Raji (cell line): ENCODE data around the gene TAPT1.

ENCODE experiments used
- POLR2A ChIP-seq: IDR thresholded peaks from 2 replicates; pipeline ENCODE4 v1.6.1; 2011; ENCODE audit warnings: low read depth, low read length, control low read depth; ENCODE audit not compliant: insufficient read depth

TAPT1 gene

DNA sequence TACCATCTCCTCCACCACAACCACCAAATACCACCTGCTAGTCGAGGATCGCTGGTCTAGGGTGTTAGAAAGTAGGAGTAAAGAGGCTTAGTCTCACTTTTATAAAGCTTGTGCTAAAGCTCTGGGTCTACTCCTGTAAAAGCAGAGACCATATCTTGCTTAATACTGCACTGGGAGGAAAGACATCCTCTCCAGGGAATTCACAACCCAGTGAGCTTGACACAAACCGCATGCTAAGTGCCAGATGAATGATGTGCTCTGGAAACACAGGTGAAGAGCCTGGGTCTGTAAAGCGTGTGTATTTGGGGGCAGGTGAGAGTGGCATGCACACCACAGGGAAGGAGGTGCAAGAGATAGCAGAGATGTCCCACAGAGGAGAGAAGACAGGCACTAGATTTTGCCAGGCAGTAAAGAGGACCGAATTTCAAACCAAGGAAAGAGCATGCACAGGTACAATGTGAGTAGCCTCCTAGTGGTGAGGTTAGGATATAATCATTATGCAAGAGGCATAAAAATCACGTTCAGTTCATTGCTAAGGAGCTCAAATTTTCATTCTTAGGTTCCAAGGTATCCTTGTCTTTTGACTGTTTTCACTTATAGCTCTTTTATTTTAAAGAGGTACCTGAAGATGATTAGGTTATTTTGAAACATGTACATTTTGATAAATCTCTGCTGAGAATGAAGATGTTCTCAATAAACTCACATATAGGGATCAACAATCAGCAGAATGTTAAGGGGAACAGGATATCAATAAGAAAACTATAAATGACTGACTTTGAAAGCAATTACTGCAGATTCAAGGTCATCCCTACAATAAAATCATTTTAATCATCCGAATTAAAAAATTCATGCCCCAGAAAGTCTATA is 20.7 kb downstream of the TAPT1 start:
- no peak for TF ChIP-seq POLR2A

DNA sequence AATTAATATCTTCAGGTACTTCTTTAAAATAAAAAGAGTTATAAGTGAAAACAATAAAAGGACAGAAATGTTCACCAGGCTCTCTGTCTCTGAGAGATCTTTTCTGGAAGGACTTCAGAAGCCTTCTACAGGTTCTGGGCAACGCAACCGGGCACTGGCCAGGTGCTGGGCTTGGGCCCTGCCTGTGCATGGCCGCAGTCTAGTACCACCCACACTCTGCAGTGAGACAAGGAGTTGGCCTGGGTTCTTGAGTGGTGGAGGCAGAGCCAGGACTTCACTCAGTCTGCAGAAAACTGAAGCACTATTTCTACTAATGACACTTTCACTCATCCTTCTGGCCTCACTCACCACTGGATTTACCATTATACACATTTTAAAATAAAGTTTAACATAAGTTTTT is 21.8 kb downstream of the TAPT1 start:
- no peak for TF ChIP-seq POLR2A

DNA sequence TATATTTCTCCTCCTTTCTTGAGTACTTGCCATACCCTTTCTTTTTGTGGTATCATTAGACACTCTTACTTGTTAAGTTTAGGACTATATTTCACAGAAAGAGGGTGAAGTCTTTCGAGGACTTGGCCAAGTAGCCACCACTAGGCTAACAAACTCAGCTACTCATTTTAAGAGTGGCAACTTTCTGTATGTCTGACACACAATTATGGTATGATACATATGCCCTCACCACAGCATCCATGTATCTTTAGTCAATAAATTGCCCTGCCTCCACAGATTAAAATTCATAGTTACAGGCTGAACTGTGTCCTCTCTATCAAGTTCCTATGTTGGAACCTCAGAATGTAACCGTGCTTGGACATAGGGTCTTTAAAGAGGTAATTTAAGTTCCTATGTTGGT is 23.2 kb downstream of the TAPT1 start:
- no peak for TF ChIP-seq POLR2A

DNA sequence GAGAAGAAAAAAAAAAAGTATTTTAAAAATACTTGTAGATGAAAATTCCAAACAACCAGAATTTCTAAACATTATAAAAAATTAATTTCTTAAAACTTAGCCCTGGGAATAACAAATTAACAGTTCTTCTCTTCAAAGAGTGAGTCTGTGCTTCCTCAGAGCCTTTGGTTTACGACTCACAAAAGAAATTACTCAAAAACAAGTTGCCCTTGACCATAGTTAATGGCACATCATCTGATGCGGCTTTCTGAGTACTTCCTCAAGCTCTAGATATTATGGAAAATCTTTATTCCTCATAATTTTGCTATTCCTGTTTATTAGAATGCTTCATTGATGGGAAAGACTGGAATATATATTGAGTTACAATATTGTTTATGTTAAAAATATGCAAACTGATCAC is 23.7 kb downstream of the TAPT1 start:
- TF ChIP-seq POLR2A = no peak

DNA sequence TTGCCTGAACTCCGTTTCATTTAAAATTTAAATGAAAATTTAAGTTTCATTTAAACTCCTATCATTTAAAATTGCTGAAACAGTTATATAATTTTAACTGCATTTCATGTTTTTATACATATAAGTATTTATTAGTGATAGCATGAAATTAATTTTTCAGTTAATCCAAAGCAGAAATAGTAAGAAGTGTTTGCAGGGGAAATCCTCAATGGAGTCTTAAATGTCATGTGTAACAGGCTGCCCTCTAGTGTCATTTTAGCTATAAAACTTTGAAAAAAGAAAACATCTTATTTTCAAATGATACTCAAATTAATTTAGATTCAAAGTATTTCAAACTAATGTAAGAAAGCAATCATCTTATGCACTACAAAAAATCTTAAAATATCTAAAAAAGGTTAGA is 27.2 kb downstream of the TAPT1 start:
- no peak for TF ChIP-seq POLR2A

DNA sequence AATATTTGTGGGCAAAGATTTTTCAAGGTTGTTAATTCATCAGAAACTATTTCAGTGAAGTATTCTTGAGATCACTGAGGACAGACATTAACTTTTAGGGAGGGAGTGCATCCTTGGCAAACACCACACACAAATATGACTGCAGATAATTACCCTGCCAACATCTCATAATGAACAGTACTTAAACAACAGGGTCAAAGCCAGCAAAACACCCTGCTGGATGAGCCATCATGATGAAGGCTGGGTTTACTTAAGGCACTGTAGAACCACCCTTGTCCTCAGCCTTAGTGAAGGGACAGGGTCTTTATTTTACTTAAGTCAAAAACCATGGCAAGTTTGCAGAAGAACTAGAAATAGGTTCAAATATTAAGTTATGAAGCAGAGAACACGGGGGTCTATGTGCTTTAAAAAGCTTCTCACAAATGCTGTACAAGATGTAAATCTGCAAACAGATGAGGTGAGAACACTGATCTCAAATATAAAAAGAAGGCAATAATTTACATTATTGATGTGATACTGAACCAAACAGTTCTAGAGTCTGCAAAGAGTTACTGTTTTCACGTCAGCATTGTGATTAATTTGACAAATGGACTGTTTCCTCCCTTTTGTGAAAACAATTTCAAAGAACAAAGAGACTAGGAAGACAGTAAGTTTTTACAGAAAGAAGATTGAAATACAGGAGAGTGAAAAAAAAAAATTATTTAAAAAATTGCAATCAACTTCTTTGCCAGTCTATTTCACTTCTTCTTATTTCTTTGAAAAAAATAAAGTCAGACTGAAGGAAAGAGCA is 28.2 kb downstream of the TAPT1 start:
- no peak for TF ChIP-seq POLR2A

DNA sequence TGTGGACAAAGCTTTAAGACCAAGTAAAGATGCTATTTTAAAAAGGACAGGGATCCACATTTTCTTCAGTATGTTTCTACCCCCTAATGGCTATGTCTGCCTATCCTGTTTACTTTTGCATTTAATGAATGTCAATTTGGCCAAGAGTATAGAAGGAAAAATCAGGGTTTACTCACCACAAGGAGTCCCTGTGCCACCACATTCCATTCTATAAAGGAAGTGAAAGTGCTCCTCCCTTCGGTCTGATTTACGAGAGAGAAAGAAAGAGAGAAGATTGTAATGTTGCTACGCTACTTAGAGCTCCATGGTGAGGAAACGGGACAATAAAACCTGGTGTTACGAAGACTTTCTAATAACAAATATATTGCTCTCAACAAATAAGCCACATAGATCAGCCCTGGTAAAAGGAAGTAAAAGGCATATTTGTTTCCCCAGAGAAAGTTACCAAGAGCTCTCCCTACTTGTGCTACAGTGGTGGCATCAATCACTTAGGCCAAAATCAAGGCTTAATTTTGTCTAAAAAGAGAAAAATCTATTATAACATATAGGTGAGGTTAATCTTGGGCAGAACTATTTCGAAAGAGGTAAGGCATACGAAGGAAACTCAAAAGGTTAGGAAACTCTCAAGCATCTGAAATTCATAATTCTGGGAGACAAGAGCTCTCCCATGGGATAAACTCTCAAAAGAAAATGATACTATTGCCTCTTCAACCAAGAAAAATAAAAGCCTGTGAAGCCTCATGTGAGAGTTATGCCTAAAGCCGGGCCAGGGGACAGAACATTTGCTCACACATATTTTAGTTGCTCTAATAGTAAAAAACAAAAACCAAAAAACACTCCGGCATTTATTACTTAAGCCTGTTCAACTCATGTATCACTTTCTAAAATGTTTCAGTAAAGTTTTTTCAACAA is 29.5 kb downstream of the TAPT1 start:
- no peak for TF ChIP-seq POLR2A

DNA sequence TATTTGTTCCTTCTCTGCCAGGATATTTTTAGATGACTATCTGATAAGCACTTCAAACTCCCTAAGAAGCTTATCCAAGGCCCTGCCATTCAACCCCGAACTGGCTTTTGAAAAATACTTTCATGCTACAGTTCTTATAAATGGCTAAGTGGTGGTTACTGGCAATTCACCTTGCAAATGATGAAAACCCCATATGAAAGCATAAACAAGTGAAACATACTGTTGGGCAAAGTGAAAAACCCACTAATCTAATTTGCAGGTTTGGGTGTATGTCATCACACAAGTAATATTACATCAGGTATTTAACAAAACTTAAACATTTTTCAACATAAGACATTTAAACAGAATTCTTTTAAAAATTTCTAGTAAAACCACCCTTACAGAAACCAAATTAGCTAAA is 31.1 kb downstream of the TAPT1 start:
- no peak for TF ChIP-seq POLR2A

DNA sequence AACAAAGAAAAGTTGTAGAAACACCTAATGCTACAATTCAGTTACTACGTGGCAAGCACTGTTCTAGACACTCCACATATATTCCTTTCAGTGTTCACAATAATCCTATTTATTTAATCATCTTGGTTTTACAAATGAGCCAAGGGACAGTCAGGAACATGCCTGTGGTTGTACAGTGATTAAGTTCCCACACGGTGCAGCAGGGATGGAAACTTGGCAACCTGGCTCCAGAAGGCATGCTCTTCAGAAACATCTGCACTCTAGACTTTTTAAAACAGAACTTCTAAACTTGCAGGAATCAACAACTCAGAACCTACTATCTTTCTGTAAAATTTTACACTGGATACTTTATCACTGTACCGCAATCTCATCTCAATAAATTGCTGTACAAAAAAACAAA is 32.1 kb downstream of the TAPT1 start:
- no peak for TF ChIP-seq POLR2A

DNA sequence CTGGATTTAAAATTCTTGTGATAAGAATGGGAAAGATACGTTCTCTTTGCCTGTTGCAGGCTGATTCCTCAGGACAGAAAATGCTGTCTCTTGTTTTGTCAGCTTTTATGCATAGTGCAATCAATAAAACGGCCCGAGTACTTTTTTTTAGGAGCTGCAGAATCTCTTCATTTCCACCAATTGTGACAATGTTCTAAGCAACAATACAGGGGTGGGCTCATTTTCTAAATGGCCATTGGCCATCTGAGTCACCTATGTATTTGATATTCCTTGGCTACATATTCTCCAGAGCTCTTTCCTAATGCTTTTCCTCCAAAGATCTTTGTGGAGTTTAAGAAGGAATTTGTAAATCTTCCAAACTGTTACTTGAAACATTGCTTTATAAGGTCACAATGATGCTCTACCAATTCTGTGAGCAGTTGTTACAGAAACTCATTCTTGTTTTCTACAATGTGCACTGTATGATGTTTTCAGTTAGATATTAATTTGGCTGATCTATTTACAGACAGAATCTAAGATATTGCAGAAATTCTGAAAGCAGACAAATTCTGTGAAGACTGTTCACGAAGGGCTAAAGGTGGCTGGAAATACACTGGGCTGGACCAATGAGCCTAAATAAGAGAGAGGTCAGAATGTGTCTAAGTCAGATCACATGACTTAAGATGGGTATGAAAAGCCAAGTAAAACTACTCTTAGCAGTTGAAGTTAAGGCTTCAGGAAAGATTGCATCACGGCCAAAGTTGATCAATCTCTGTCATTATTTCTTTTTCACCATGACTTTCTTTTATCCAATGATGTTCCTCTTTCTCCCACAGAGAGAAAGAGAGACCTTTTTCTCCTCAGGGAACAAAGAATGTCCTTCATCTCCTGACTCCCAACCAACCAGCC is 33.4 kb downstream of the TAPT1 start:
- TF ChIP-seq POLR2A = no peak

DNA sequence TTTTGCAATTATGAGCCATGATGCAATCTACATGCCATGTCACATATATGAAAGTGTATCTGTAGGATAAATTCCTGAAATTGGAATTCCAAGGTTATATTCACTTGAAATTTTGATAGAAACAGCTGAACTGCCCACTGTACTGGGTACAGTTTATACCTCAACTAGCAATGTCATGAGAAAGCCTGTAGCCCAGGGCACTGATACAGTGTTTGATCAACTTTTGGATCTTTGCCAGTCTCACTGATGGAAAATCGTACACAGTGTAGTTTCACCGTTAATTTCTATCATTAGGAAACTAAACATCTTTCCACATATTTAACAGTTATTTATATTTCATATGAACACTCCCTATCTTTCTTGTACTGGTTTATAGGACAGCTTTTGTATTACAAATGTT is 34.2 kb downstream of the TAPT1 start:
- TF ChIP-seq POLR2A = no peak

DNA sequence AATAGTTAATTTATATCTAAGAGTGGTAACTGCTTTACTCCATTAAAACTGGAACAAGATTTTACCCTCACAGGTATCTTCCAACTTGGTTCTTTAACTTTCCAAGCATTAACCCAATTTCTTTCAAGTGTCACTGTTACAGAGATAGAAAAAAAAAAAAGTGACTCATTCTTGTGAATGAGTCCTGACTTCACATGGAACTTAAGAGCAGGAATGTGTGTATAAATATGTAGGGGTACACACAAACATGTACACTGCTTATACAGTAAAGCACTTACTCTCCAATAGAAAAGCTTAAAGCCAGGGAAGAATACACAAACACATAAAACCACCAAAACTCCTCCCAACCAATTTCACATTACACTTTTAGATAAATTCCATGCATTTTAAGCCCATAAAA is 38.8 kb downstream of the TAPT1 start:
- TF ChIP-seq POLR2A = no peak

DNA sequence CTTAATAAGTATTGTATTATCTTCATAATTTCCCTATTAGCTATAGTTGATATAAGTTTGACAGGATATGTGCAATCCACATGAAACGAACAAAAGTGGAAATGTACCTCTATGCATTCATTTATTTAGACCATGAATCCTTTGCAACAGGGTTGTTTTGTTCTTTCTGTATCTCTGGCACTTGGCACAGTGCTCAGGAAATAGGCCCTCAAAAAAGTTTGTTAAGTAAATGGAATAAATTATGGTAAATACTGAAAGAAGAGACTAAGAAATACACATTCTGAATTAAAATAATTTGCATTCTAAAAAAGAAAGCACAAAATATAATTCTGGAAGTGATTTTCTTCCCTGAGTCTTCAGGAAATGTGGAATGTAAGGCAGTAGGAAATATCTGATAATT is 39.3 kb downstream of the TAPT1 start:
- no peak for TF ChIP-seq POLR2A

DNA sequence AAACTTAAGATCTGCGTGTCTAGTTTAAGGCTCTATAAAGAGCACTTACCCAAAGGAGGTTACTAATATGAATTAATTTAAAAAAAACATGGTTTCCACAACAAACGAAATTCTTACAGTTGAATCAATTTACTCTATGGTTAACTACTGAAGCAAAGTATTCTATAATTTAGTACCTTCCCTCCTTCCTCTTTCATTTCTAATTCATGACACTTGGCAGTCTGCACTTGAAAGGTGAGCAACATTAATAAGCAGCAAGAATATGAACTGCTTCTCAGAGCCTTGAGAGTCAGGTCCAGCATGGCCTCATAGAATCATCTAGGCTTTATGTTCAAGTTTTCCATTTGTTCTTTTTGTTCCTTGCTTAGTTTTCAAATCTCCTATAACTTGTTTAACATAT is 42.7 kb downstream of the TAPT1 start:
- no peak for TF ChIP-seq POLR2A
